ENCODE results near the gene MYH8. TPM values are rescaled to one million over a fixed set of nuclear protein-coding genes. Genes with fewer than 3 reads are reported as not detected.

The MYH8 gene
- total and polyA plus RNA-seq, 2 donors (not counting 1 experiment from before 2014, with no cell fraction given) = not detected

GRCh38 chr17:10370016-10370608, 51.6 kb downstream of the MYH8 start:
- Histone ChIP-seq H3K79me2 (ENCODE audit: control insufficient read depth, insufficient read depth, low read length) (no peaks in the 10 kb centered on the region), H4K20me1 (ENCODE audit: control insufficient read depth, extremely low read depth, insufficient read depth, low read length) (no peaks in the 10 kb centered on the region), H3K4me3 (replicated peaks in 1 of 4; ENCODE audit: control extremely low read depth in 1 of 4, insufficient read depth in 1 of 4, low read depth in 3 of 4, low read length in 4 of 4) (no peak overlapping the region), H3K9ac (ENCODE audit: insufficient read depth, low read length) (no peak overlapping the region), H2AFZ (ENCODE audit: low read length) (no peak overlapping the region), H3K27ac (ENCODE audit: insufficient read depth, low read length) (no peak overlapping the region), H3K4me2 (ENCODE audit: extremely low read depth, insufficient read depth, low read length) (no peak overlapping the region), H3K36me3 (ENCODE audit: control insufficient read depth, insufficient read depth, low read length) (no peaks in the 10 kb centered on the region), H3K4me1 (ENCODE audit: control insufficient read depth, extremely low read depth, insufficient read depth, low read length) (no peaks in the 10 kb centered on the region), H3K27me3 (ENCODE audit: control insufficient read depth, insufficient read depth, low read length) (no peaks in the 10 kb centered on the region), H3K9me3 (ENCODE audit: control insufficient read depth, insufficient read depth, low read depth, low read length) (no peaks in the 10 kb centered on the region)
- no peak for DNase-seq (ENCODE audit: low read depth in 2 of 2)
- TF ChIP-seq, protein P1, sequence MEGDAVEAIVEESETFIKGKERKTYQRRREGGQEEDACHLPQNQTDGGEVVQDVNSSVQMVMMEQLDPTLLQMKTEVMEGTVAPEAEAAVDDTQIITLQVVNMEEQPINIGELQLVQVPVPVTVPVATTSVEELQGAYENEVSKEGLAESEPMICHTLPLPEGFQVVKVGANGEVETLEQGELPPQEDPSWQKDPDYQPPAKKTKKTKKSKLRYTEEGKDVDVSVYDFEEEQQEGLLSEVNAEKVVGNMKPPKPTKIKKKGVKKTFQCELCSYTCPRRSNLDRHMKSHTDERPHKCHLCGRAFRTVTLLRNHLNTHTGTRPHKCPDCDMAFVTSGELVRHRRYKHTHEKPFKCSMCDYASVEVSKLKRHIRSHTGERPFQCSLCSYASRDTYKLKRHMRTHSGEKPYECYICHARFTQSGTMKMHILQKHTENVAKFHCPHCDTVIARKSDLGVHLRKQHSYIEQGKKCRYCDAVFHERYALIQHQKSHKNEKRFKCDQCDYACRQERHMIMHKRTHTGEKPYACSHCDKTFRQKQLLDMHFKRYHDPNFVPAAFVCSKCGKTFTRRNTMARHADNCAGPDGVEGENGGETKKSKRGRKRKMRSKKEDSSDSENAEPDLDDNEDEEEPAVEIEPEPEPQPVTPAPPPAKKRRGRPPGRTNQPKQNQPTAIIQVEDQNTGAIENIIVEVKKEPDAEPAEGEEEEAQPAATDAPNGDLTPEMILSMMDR (conservative IDR thresholded peaks at IDR 0.05 in 1 of 2, IDR thresholded peaks at IDR 0.05 in 1 of 2; ENCODE audit: low read depth in 1 of 2, low read length in 2 of 2) = no peak
- no peak for TF ChIP-seq EZH2 (IDR thresholded peaks at IDR 0.05; ENCODE audit: low read length, missing control alignments)

DNA sequence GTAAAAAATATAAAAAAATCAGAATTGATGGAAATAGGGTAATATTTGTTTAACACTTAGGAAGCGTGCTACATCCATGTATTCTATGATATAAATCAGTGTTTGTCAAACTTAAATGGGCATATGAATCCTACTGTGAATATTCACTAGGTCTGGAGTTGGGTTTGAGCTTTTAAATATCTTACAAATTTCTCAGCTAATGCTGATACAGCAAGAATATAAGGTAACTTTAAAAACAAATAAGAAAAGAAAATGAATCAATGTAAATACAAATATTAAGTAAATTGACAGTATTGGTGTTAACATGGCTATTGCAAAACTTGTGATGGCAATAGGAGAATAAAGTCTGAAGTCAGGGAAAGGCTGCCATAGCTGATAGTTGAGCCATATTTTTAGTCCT, 52.5 kb downstream of the MYH8 start:
- Histone ChIP-seq H3K4me2 (ENCODE audit: extremely low read depth, insufficient read depth, low read length) (no peak overlapping the region), H3K27ac (ENCODE audit: insufficient read depth, low read length) (no peak overlapping the region), H3K4me1 (ENCODE audit: control insufficient read depth, extremely low read depth, insufficient read depth, low read length) (no peaks in the 10 kb centered on the region), H3K9ac (ENCODE audit: insufficient read depth, low read length) (no peak overlapping the region), H3K36me3 (ENCODE audit: control insufficient read depth, insufficient read depth, low read length) (no peaks in the 10 kb centered on the region), H3K4me3 (replicated peaks in 1 of 4; ENCODE audit: control extremely low read depth in 1 of 4, insufficient read depth in 1 of 4, low read depth in 3 of 4, low read length in 4 of 4) (no peak overlapping the region), H3K79me2 (ENCODE audit: control insufficient read depth, insufficient read depth, low read length) (no peaks in the 10 kb centered on the region), H4K20me1 (ENCODE audit: control insufficient read depth, extremely low read depth, insufficient read depth, low read length) (no peaks in the 10 kb centered on the region), H3K27me3 (ENCODE audit: control insufficient read depth, insufficient read depth, low read length) (no peaks in the 10 kb centered on the region), H3K9me3 (ENCODE audit: control insufficient read depth, insufficient read depth, low read depth, low read length) (no peaks in the 10 kb centered on the region), H2AFZ (ENCODE audit: low read length) (no peak overlapping the region)
- DNase-seq (ENCODE audit: low read depth in 2 of 2) = no peak
- TF ChIP-seq, protein P1 (conservative IDR thresholded peaks at IDR 0.05 in 1 of 2, IDR thresholded peaks at IDR 0.05 in 1 of 2; ENCODE audit: low read depth in 1 of 2, low read length in 2 of 2) = no peak
- TF ChIP-seq EZH2 (IDR thresholded peaks at IDR 0.05; ENCODE audit: low read length, missing control alignments) = no peak

GRCh38 chr17:10368561-10368960, 53.2 kb downstream of the MYH8 start:
- no peak overlapping the region for H3K4me2 ChIP-seq (ENCODE audit: extremely low read depth, insufficient read depth, low read length)
- H3K4me1 ChIP-seq (ENCODE audit: control insufficient read depth, extremely low read depth, insufficient read depth, low read length) = no peaks in the 10 kb centered on the region
- H3K79me2 ChIP-seq (ENCODE audit: control insufficient read depth, insufficient read depth, low read length) = no peaks in the 10 kb centered on the region
- no peak overlapping the region for H2AFZ ChIP-seq (ENCODE audit: low read length)
- H3K27ac ChIP-seq (ENCODE audit: insufficient read depth, low read length) = no peak overlapping the region
- H3K9ac ChIP-seq (ENCODE audit: insufficient read depth, low read length) = no peak overlapping the region
- no peaks in the 10 kb centered on the region for H3K9me3 ChIP-seq (ENCODE audit: control insufficient read depth, insufficient read depth, low read depth, low read length)
- TF ChIP-seq, protein P1 (conservative IDR thresholded peaks at IDR 0.05 in 1 of 2, IDR thresholded peaks at IDR 0.05 in 1 of 2; ENCODE audit: low read depth in 1 of 2, low read length in 2 of 2) = no peak
- no peak for TF ChIP-seq EZH2 (IDR thresholded peaks at IDR 0.05; ENCODE audit: low read length, missing control alignments)
- no peak for DNase-seq (ENCODE audit: low read depth in 2 of 2)
- H3K27me3 ChIP-seq (ENCODE audit: control insufficient read depth, insufficient read depth, low read length) = no peaks in the 10 kb centered on the region
- no peaks in the 10 kb centered on the region for H3K36me3 ChIP-seq (ENCODE audit: control insufficient read depth, insufficient read depth, low read length)
- H4K20me1 ChIP-seq (ENCODE audit: control insufficient read depth, extremely low read depth, insufficient read depth, low read length) = no peaks in the 10 kb centered on the region
- no peak overlapping the region for H3K4me3 ChIP-seq (replicated peaks in 1 of 4; ENCODE audit: control extremely low read depth in 1 of 4, insufficient read depth in 1 of 4, low read depth in 3 of 4, low read length in 4 of 4)

Measured in fibroblast of lung (primary cell).